Measurements from ENCODE around the gene TMIE.
A peak's percentile ranks its signal among the peaks of the same experiment; 100 is the strongest.

TMIE gene

DNA sequence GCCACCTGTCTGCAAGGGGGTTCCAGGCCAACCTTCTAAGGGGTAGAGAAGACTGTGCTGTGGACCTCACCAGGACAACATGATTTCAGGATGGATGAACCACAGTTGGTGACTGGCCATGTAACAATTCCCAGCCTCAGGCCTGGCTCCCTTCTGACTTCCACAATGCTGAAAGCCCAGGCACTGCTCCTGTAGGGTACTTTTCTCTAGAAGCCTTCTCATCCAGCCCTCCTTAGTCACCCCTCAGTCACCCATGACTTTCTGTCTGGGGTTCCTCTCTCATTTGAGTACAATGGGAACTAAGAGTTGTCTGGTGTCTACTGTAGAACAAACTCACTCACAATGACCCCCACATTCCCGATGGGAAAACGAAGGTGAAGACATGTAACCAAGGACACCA, 16.3 kb upstream of the TMIE start:
- no peak overlapping the region for H3K4me3 ChIP-seq (ENCODE audit: control insufficient read depth, low read depth, low read length)
- DNase-seq (ENCODE audit: low read depth): no peak
- TF ChIP-seq, protein P1, sequence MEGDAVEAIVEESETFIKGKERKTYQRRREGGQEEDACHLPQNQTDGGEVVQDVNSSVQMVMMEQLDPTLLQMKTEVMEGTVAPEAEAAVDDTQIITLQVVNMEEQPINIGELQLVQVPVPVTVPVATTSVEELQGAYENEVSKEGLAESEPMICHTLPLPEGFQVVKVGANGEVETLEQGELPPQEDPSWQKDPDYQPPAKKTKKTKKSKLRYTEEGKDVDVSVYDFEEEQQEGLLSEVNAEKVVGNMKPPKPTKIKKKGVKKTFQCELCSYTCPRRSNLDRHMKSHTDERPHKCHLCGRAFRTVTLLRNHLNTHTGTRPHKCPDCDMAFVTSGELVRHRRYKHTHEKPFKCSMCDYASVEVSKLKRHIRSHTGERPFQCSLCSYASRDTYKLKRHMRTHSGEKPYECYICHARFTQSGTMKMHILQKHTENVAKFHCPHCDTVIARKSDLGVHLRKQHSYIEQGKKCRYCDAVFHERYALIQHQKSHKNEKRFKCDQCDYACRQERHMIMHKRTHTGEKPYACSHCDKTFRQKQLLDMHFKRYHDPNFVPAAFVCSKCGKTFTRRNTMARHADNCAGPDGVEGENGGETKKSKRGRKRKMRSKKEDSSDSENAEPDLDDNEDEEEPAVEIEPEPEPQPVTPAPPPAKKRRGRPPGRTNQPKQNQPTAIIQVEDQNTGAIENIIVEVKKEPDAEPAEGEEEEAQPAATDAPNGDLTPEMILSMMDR (conservative IDR thresholded peaks at IDR 0.05; ENCODE audit: control insufficient read depth, insufficient read depth, low read depth, low read length): no peak

DNA sequence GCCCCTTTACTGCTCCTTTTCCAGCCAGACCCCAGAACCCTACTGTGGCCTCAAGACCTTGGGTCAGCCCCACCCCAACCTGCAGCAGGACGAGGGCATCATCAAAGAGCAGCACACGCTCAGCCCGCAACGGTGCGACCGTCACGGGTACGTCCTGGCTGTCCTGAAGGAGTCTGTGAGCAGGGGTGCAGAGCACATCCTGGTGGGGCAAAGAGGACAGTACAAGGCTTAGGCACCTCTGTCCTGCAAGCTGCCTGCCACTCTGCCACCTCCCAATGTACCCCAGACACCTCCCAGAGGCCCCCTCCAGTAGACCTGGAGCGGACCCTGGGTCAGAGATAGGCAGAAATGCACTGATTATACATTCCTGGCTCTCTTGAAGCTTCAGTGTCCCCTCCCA, 15.7 kb upstream of the TMIE start:
- H3K4me3 ChIP-seq (ENCODE audit: control insufficient read depth, low read depth, low read length): no peak overlapping the region
- TF ChIP-seq, protein P1 (conservative IDR thresholded peaks at IDR 0.05; ENCODE audit: control insufficient read depth, insufficient read depth, low read depth, low read length): no peak
- no peak for DNase-seq (ENCODE audit: low read depth)

DNA sequence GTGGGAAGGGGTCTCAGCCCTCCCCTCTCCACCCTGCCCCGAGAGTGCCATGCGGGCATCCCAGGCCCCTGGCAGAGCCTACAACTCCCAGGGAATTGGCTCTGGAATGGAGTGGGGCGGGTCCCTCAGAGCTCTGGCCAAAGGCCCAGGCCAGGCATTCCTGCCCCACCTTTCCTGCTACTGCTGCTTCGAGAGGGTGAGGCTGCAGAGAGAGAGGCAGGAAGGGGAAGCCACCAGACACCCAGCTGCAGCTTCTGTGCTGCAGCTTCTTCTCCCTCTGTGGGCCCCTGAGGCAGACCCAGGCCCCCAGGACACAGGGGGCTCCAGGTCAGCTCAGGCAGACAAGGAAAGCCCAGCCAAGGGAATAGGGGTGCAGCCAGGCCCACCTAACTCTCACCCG, 10.4 kb upstream of the TMIE start:
- DNase-seq (ENCODE audit: low read depth): no peak
- TF ChIP-seq, protein P1 (conservative IDR thresholded peaks at IDR 0.05; ENCODE audit: control insufficient read depth, insufficient read depth, low read depth, low read length): no peak
- no peak overlapping the region for H3K4me3 ChIP-seq (ENCODE audit: control insufficient read depth, low read depth, low read length)

DNA sequence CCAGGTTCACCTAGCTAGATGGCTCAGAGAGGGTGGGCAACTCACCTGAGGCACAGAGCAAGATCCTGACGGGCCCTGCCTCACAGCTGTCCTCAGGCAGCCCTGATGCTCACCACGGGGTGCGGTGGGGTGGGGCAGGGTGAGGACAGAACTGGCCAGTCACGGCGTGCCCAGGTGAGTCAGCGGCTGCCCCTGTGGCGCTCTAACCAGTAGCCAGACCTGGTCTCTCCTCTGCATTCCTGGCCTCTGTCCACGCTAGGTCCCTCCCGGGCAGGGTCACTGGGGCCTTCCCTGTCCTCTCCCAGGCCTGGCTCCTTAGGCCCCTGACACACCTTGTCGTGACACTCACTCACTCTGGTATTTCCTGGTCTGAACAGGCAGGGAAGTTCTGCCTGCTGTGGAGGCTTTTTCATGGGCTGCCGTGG, 8.6 kb upstream of the TMIE start:
- H3K4me3 ChIP-seq (ENCODE audit: control insufficient read depth, low read depth, low read length): no peak overlapping the region
- no peak for DNase-seq (ENCODE audit: low read depth)

DNA sequence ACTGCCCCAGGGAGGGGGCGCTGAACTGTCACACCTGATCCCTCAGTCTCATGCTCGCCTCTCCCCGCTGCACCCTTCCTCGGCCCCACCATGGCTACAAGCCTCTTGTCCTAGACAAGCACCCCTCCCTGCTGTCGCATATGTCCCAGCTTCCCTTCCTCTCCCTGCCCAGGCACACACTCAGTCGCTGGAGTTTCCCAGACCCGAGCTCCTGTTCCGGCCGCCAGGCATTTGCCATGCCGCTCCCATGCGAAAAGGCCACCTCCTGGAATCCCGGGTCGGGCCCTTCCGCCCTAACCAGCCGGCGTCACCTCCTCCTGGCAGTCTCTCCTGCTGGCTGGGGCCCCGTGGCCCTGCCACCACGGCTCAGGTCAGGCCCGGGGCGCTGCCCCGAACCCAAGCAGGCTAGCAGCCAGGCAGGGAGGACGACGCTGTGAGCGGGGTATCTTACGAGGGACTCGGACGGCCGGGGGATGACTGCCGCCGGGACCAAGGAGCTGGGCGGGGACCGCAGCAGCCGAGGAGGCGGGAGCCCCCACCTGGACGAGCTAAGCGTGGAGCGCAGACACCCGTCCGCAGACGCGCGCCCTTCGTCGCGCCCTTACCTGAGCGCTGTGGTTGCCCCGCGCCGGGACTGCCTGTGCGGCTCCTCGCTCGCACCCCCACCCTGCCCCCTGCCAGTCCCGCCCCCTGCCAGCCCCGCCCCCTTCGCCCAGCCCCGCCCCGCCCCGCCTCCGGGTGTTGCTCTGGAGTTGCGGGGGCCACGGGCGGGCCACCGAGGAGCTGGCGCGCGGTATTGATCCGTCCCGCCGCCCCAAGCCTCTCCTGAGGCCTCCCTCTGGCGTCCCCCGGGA, 7.9 kb upstream of the TMIE start, which contains the start of gene ALS2CL:
Gene ALS2CL (minus strand): TSS at position 642 of the 854 bp plus-strand sequence. CDS start 4,239 bp downstream, outside the sequence.
- H3K4me3 ChIP-seq (ENCODE audit: control insufficient read depth, low read depth, low read length): peak within 1 kb of the TSS; percentile 41
- DNase-seq (ENCODE audit: low read depth): no peak
- TF ChIP-seq, protein P1 (conservative IDR thresholded peaks at IDR 0.05; ENCODE audit: control insufficient read depth, insufficient read depth, low read depth, low read length): no peak

More for the DNA sequence above, 8.6 kb upstream of the TMIE start:
- TF ChIP-seq, protein P1 (conservative IDR thresholded peaks at IDR 0.05; ENCODE audit: control insufficient read depth, insufficient read depth, low read depth, low read length): no peak

DNA sequence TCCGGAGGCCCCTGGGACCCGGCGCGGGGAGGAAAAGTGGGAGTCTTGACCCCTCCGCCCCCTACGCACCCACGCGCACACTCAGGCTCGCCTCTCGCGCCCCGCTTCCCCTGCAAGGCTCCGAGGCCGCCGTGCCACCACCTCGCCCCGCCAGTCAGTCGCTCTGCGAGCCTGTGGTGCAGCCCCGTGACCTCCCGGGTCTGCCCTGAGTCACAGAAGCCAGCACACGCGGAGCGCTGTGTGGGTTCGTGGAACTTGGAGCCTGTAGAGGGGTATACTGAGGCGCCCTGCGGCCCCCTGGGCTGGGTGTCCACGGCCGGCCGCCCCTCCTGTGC, 7.3 kb upstream of the TMIE start:
- H3K4me3 ChIP-seq (ENCODE audit: control insufficient read depth, low read depth, low read length): peak overlapping the region; percentile 12
- DNase-seq (ENCODE audit: low read depth): peak; percentile 12
- TF ChIP-seq, protein P1 (conservative IDR thresholded peaks at IDR 0.05; ENCODE audit: control insufficient read depth, insufficient read depth, low read depth, low read length): no peak
